Neutrophil (primary cell): ENCODE data around the gene CLSTN2.

Experiments
- H3K27ac ChIP-seq: fragments of 200-600 bp; sonication (generic); 2 replicates; pipeline ENCODE4 v1.5.1; 2016; ENCODE audit warnings: mild to moderate bottlenecking, moderate library complexity
- H3K27me3 ChIP-seq: fragments of 200-600 bp; sonication (generic); 2 replicates; pipeline ENCODE4 v1.6.0; 2016; ENCODE audit warnings: mild to moderate bottlenecking
- H3K36me3 ChIP-seq: fragments of 200-600 bp; sonication (generic); 2 replicates; pipeline ENCODE4 v1.5.1; 2017
- H3K4me1 ChIP-seq, 2 experiments: fragments of 200-600 bp in 1 of 2; sonication (generic) in 1 of 2; 1 replicate in 1 of 2; 2 replicates in 1 of 2; pipeline versions ENCODE4 v1.5.1 to v1.6.1; 2013 to 2016; ENCODE audit warnings: low read depth in 1 of 2, low read length in 1 of 2, mild to moderate bottlenecking in 1 of 2, moderate library complexity in 1 of 2; ENCODE audit not compliant: control insufficient read depth in 1 of 2, insufficient read depth in 1 of 2
- H3K4me3 ChIP-seq, 2 experiments: fragments of 200-600 bp in 1 of 2; sonication (generic) in 1 of 2; 1 replicate in 1 of 2; 2 replicates in 1 of 2; pipeline ENCODE4 v1.5.1; 2013 to 2016; ENCODE audit warnings: low read depth in 1 of 2, low read length in 1 of 2, mild to moderate bottlenecking in 1 of 2, moderate library complexity in 1 of 2
- H3K9me3 ChIP-seq: fragments of 200-600 bp; sonication (generic); 2 replicates; pipeline ENCODE4 v1.5.1; 2016
- TF ChIP-seq, protein P1 (sequence below): fragments of 200-600 bp; sonication (generic); IDR thresholded peaks from 2 replicates; pipeline ENCODE4 v1.5.1; 2016; ENCODE audit warnings: antibody characterized with exemption

CLSTN2 gene

DNA sequence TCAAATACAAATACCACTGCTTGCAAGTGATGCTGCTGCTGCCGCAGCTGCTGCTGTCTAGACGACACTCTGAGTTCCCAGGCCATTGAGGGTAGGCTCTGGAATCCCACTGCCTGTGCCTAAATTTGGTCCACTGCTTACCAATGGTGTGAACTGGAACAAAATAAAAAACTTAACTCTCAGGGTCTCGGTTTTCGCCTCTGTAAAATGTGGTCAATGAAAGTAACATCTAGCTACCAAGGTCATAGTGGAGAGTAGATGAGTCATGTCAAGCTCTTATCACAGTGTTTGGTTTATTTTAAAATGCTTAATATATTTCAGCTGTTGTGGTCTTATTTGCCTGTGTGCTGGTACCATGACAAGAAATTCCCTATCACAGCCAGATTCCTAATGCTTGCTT is 299.3 kb downstream of the CLSTN2 start:
- no peaks in the 10 kb centered on the region for H3K9me3 ChIP-seq
- no peak overlapping the region for H3K4me3 ChIP-seq
- H3K27ac ChIP-seq: no peak overlapping the region
- no peaks in the 10 kb centered on the region for H3K36me3 ChIP-seq
- TF ChIP-seq, protein P1, sequence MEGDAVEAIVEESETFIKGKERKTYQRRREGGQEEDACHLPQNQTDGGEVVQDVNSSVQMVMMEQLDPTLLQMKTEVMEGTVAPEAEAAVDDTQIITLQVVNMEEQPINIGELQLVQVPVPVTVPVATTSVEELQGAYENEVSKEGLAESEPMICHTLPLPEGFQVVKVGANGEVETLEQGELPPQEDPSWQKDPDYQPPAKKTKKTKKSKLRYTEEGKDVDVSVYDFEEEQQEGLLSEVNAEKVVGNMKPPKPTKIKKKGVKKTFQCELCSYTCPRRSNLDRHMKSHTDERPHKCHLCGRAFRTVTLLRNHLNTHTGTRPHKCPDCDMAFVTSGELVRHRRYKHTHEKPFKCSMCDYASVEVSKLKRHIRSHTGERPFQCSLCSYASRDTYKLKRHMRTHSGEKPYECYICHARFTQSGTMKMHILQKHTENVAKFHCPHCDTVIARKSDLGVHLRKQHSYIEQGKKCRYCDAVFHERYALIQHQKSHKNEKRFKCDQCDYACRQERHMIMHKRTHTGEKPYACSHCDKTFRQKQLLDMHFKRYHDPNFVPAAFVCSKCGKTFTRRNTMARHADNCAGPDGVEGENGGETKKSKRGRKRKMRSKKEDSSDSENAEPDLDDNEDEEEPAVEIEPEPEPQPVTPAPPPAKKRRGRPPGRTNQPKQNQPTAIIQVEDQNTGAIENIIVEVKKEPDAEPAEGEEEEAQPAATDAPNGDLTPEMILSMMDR: no peak
- no peaks in the 10 kb centered on the region for H3K4me1 ChIP-seq
- no peaks in the 10 kb centered on the region for H3K27me3 ChIP-seq

DNA sequence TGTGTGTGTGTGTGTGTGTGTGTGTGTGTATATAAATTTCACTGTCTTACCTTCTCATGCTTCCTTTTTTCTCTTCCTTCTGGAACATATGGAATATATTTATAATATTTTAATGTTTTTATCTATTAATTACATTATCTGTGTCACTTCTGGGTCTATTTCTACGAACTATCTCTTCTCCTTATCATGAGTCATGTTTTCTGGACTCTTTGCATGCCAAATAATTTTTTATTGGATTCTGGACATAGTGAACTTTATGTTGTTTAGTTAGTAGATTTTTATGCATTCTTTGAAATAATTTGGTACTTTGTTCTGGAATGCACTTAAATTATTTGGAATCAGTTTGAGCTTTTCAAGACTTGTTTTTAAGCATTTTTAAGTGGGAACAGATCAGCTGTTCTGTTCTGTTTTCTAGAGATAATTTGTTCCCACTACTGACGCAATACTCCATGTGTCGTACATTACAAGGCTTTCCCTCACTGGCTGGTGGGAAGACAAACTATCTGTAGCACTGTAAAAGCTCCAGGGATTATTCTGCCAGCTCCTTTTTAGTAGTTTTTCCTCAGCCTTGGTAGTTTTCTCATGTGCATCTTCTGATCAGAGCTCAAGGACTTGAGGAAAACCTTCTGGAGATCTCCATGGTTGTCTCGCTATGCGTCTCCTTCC is 302.0 kb downstream of the CLSTN2 start:
- H3K4me3 ChIP-seq: no peak overlapping the region

DNA sequence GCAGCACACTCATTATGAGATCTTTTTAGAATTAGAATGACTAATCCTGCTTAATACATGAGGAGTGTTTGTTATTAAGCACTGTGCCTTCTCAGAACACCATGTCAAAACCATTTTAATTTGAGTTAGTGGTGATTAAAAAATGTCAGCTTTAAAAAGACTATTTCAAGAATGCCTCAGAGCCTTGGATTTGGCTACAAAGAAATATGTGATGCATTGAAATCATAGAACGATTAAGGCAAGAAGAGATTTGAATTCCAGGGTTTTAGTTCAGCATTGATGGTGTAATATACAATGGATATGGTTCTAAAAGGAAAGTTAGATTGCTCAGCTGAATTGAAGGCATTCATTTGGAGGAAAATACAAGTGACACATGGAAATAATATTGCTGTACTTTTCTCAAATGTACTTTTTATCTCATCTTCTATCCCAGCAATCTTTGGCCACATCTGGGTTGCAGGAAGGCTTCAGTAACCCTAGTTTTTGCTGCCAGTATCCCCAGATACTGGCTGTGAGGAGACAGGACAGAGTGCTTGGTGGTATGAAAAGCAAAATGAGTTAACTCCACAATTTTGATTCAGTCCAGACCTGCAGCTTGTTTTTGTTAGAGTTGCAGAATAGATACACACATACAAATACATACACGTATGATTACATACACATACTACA is 303.8 kb downstream of the CLSTN2 start:
- Histone ChIP-seq H3K4me3 (no peak overlapping the region), H3K36me3 (no peaks in the 10 kb centered on the region), H3K9me3 (no peaks in the 10 kb centered on the region), H3K27me3 (no peaks in the 10 kb centered on the region), H3K4me1 (no peaks in the 10 kb centered on the region), H3K27ac (no peak overlapping the region)
- TF ChIP-seq, protein P1: no peak

More for the DNA sequence above, 302.0 kb downstream of the CLSTN2 start:
- TF ChIP-seq, protein P1: no peak
- Histone ChIP-seq H3K9me3 (no peaks in the 10 kb centered on the region), H3K36me3 (no peaks in the 10 kb centered on the region), H3K27me3 (no peaks in the 10 kb centered on the region), H3K4me1 (no peaks in the 10 kb centered on the region), H3K27ac (no peak overlapping the region)

DNA sequence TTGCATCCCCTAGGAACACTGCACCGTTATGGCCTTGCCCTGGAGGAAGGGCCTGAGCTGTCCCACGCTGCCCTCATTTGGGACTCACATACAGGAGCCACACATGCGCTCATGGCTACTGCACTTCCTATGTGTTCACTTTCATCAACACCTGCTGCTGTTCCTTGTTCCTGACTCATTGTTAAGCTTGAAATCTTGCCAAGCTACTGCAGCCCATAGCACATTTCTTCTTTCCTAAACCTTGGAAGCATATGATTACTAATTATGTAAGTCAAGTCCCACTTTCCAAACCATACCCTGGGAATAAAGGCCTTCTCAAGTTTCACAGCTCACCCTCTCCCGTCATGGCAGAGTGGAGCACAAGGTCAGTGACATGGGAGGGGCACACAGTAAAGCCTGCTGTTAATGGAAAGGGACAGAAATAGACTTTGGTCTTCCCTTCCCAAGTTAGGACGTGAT is 307.9 kb downstream of the CLSTN2 start:
- no peaks in the 10 kb centered on the region for H3K4me1 ChIP-seq

DNA sequence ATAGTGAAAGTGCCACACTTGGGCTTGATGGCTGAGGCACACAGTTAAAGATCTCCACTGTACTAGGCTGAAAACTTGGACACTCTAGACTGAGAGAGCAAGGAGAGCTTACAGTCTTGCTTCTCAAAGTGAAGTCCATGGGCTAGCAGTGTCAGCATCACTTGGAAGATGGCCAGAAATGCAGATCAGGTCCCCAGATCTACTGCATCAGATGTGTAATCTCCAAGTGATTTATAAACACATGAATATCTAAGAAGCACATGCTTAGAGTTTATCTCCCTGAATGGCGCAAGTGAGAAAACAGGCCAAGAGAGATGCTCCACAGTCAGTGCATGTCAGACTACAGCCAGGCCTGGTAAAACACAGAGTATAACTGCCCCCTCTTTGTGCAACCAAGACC is 308.6 kb downstream of the CLSTN2 start:
- Histone ChIP-seq H3K27ac (no peak overlapping the region), H3K4me1 (no peaks in the 10 kb centered on the region), H3K27me3 (no peaks in the 10 kb centered on the region), H3K9me3 (no peaks in the 10 kb centered on the region), H3K4me3 (no peak overlapping the region), H3K36me3 (no peaks in the 10 kb centered on the region)
- TF ChIP-seq, protein P1: no peak

More for the DNA sequence above, 307.9 kb downstream of the CLSTN2 start:
- no peaks in the 10 kb centered on the region for H3K36me3 ChIP-seq
- TF ChIP-seq, protein P1: no peak
- H3K4me3 ChIP-seq: no peak overlapping the region
- H3K27me3 ChIP-seq: no peaks in the 10 kb centered on the region
- no peaks in the 10 kb centered on the region for H3K9me3 ChIP-seq
- H3K27ac ChIP-seq: no peak overlapping the region
